Kidney epithelial cell (primary cell): ENCODE results near the gene PSORS1C2. TPM values are rescaled to one million over a fixed set of nuclear protein-coding genes. Genes with fewer than 3 reads are reported as not detected.

Experiments
- DNase-seq: peaks from one replicate; pipeline ENCODE4 v3.0.0-alpha.2; 2010; ENCODE audit warnings: low read depth
- H3K27me3 ChIP-seq: 2 replicates; pipeline ENCODE4 v1.6.0; 2011; ENCODE audit warnings: low read length; ENCODE audit not compliant: control insufficient read depth, insufficient read depth
- H3K36me3 ChIP-seq: 2 replicates; pipeline ENCODE4 v1.5.1; 2011; ENCODE audit warnings: low read length; ENCODE audit not compliant: control insufficient read depth, insufficient read depth
- H3K4me3 ChIP-seq: 2 replicates; pipeline ENCODE4 v1.5.1; 2011; ENCODE audit warnings: low read depth, mild to moderate bottlenecking, control low read depth, low read length
- CTCF ChIP-seq: IDR thresholded peaks from 2 replicates; pipeline ENCODE4 v1.5.1; 2011; ENCODE audit warnings: mild to moderate bottlenecking, moderate library complexity, low read length, control low read depth, inconsistent platforms; ENCODE audit not compliant: insufficient read depth, poor library complexity, severe bottlenecking
- total RNA-seq: library from RNA; depleted of rRNA; stranded (reverse); fragments of >200 nt; gene quantifications from 2 replicates; pipeline ENCODE4 v1.2.3, GENCODE V29; 2015

PSORS1C2 gene
- total RNA-seq, 1 donor from 2014 or later: not detected

GRCh38 chr6:31154436-31154835 is 15.6 kb upstream of the PSORS1C2 start:
- no peak for TF ChIP-seq CTCF
- Histone ChIP-seq H3K27me3 (no peaks in the 10 kb centered on the region), H3K4me3 (no peak overlapping the region), H3K36me3 (peaks cover 1% of the 10 kb centered on the region)
- no peak for DNase-seq

GRCh38 chr6:31152781-31153180 is 13.9 kb upstream of the PSORS1C2 start:
- Histone ChIP-seq H3K27me3 (no peaks in the 10 kb centered on the region), H3K36me3 (peaks cover 1% of the 10 kb centered on the region), H3K4me3 (no peak overlapping the region)
- TF ChIP-seq CTCF: no peak
- DNase-seq: no peak

- Histone ChIP-seq H3K27me3 (no peaks in the 10 kb centered on the region), H3K4me3 (no peak overlapping the region), H3K36me3 (peaks cover 1% of the 10 kb centered on the region)
- no peak for DNase-seq
- TF ChIP-seq CTCF: no peak
Observed at GRCh38 chr6:31149827-31150447, 11.1 kb upstream of the PSORS1C2 start.

- no peaks in the 10 kb centered on the region for H3K27me3 ChIP-seq
- H3K36me3 ChIP-seq: peaks cover 1% of the 10 kb centered on the region
- TF ChIP-seq CTCF: no peak
- no peak overlapping the region for H3K4me3 ChIP-seq
- no peak for DNase-seq
Observed at GRCh38 chr6:31145386-31145785, 6.5 kb upstream of the PSORS1C2 start.

GRCh38 chr6:31144970-31145340 is 6.1 kb upstream of the PSORS1C2 start:
- peaks cover 1% of the 10 kb centered on the region for H3K36me3 ChIP-seq
- no peaks in the 10 kb centered on the region for H3K27me3 ChIP-seq
- no peak overlapping the region for H3K4me3 ChIP-seq
- no peak for DNase-seq
- TF ChIP-seq CTCF: no peak

- Histone ChIP-seq H3K4me3 (no peak overlapping the region), H3K36me3 (peaks cover 1% of the 10 kb centered on the region), H3K27me3 (no peaks in the 10 kb centered on the region)
- TF ChIP-seq CTCF: no peak
- DNase-seq: no peak
Observed at GRCh38 chr6:31144296-31144969, 5.6 kb upstream of the PSORS1C2 start.
